Mesothelial cell of epicardium (in vitro differentiated cells): ENCODE data around the gene HOXA4. TPM values are rescaled to one million over a fixed set of nuclear protein-coding genes. Genes with fewer than 3 reads are reported as not detected.
A peak's percentile ranks its signal among the peaks of the same experiment; 100 is the strongest.

Experiments
- DNase-seq, 2 experiments: peaks; one replicate each; pipeline ENCODE4 v3.0.0; 2021; ENCODE audit warnings: low spot score in 2 of 2; ENCODE audit not compliant: unreplicated experiment in 2 of 2
- H3K27ac Mint-ChIP-seq: 2 replicates; pipeline ENCODE4 v1.8.0; 2021; ENCODE audit warnings: mixed read lengths
- H3K27me3 Mint-ChIP-seq: 2 replicates; pipeline ENCODE4 v1.8.0; 2021; ENCODE audit warnings: low read depth, mixed read lengths
- H3K36me3 Mint-ChIP-seq: 2 replicates; pipeline ENCODE4 v1.8.0; 2021; ENCODE audit warnings: mixed read lengths
- H3K4me1 Mint-ChIP-seq: 2 replicates; pipeline ENCODE4 v1.8.0; 2021; ENCODE audit warnings: mixed read lengths
- H3K4me3 Mint-ChIP-seq: 2 replicates; pipeline ENCODE4 v1.8.0; 2021; ENCODE audit warnings: mild to moderate bottlenecking, moderate library complexity, mixed read lengths
- H3K9me3 Mint-ChIP-seq: 2 replicates; pipeline ENCODE4 v1.8.0; 2021; ENCODE audit warnings: mixed read lengths
- total RNA-seq: library from RNA; stranded (reverse); gene quantifications from 3 replicates; pipeline ENCODE4 v1.2.1, GENCODE V29; 2021
- TF ChIP-seq, protein P1 (sequence below): fragments of 200-600 bp; sonication (generic); IDR thresholded peaks from one replicate; pipeline ENCODE4 v1.5.0; 2021; ENCODE audit warnings: antibody characterized with exemption; ENCODE audit not compliant: unreplicated experiment

Gene HOXA4
- total RNA-seq, 1 donor from 2014 or later: 55.9 TPM

DNA sequence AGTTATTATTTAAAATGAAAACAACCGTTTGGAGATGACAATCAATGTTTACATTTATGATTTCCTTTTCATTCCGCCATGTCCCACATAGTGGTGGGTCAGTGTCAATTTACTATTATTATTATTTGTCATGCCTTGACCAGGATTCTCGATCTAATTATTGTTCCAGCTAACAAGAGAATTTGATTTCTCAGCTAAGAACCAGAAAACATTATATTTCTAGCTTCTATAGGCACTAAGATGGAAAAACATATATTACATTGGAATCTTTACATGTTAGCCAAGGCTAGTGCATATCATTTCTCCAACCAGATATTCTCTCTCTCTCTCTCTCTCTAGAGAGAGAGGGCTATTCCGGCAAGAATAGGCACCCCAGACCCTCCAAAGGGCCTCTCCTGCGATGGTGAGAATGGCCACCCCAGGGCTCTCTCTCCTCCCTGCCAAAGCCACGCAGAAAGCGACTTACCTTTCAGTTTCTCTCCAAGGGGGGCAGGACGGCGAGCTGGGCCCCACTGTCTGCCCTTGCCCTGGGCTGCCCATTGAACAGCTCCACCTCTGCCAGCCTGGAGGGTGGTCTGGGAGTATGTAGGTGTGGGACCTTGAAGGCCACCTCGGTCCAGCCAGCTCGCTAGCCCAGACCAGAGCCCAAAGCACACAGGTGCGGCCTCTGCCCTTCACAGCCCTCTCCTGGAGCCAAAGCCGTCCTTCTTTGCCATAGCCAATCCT is 19.4 kb upstream of the HOXA4 start:
- peak overlapping the region; percentile 87 for H3K4me3 Mint-ChIP-seq
- H3K4me1 Mint-ChIP-seq: peaks cover 78% of the 10 kb centered on the region
- peaks cover 35% of the 10 kb centered on the region for H3K27me3 Mint-ChIP-seq

DNA sequence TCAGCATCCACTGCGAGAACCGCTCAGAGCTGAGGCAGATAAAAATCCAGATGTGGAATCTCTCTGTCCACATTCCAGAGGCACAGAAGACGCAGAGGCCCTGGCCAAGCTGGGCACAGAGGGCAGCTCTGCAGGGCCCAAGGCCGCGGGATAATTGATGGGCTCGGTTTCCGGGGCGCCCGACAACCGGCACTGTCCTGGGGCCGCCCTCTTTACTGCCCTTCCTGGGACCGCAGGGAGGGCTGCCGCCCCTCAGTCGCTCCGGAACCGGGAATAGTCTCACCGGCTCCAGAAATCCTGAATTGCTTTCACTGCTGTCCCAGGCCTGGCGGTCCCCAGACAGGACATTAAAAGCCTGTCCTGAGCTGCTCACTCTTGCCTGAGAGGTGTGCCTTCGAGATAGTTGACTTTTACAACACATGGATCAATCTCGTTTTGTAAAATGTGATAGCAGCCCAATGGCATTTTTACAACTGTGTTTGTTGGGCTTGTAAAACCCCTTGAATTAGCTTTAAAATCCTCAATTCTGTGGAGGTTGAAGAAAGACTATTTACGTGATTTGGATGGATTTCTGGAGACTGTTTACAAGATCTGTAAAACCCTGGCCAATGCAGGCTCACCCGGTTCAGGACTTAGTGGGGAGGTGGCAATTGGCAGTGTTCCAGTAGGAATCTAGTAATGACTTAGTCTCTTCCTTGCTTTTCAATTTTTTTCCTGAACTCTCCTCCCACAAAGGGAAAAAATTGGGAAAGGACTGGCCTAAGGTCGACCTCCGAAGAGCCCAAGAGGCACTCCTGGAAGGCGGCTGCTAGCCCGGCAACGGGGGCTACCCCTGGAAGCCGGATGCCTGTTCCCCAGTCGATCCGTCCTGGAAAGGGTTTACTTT is 18.4 kb upstream of the HOXA4 start:
- Mint-ChIP-seq H3K27ac (peak overlapping the region; percentile 99), H3K36me3 (peaks cover 15% of the 10 kb centered on the region), H3K4me3 (peak overlapping the region; percentile 87), H3K4me1 (peaks cover 78% of the 10 kb centered on the region), H3K27me3 (peaks cover 25% of the 10 kb centered on the region), H3K9me3 (no peaks in the 10 kb centered on the region)
- DNase-seq: peak in 1 of 2 experiments; percentile 45
- TF ChIP-seq, protein P1, sequence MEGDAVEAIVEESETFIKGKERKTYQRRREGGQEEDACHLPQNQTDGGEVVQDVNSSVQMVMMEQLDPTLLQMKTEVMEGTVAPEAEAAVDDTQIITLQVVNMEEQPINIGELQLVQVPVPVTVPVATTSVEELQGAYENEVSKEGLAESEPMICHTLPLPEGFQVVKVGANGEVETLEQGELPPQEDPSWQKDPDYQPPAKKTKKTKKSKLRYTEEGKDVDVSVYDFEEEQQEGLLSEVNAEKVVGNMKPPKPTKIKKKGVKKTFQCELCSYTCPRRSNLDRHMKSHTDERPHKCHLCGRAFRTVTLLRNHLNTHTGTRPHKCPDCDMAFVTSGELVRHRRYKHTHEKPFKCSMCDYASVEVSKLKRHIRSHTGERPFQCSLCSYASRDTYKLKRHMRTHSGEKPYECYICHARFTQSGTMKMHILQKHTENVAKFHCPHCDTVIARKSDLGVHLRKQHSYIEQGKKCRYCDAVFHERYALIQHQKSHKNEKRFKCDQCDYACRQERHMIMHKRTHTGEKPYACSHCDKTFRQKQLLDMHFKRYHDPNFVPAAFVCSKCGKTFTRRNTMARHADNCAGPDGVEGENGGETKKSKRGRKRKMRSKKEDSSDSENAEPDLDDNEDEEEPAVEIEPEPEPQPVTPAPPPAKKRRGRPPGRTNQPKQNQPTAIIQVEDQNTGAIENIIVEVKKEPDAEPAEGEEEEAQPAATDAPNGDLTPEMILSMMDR: no peak

More for the DNA sequence above, 19.4 kb upstream of the HOXA4 start:
- H3K9me3 Mint-ChIP-seq: no peaks in the 10 kb centered on the region
- TF ChIP-seq, protein P1: no peak
- peaks cover 17% of the 10 kb centered on the region for H3K36me3 Mint-ChIP-seq
- peak in 1 of 2 experiments; percentile 46 for DNase-seq
- peak overlapping the region; percentile 99 for H3K27ac Mint-ChIP-seq

DNA sequence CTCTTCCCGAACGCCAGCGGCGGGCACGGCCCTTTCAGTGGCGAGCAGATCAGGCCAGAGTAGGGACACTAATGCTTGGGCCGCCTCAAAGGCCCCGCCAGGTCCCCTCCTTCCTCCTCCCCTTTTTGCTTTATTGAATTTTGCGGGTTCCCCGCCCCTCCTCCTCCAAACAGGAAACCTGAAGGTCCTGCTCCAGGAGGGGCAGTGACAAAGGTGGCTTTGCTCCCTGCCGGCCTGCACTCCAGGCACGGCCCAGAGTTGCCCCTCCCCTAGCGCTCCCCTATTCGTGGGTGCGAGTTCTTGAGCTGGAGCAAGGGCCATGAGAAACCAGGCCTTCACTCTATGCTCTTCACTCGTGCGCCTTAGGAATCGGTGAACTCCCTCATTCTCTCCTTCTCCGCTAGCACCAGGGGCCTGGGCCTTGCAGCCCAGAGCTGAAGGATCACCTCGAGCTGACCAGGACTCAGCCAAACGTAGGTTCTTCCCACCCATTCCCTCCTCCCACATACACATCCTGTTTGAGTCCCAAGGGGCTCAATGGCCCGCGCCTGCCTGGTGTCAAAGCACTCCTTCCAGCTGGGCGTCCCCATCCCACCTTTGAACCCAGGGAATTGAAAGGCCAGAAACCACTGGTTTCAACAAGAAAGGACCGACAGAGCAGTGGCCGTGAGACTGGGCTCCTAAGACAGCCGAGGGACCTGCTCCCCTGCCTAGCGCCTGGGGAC is 17.6 kb upstream of the HOXA4 start:
- H3K4me3 Mint-ChIP-seq: peak overlapping the region; percentile 87
- peaks cover 17% of the 10 kb centered on the region for H3K27me3 Mint-ChIP-seq
- H3K9me3 Mint-ChIP-seq: no peaks in the 10 kb centered on the region
- peaks cover 14% of the 10 kb centered on the region for H3K36me3 Mint-ChIP-seq
- peaks cover 73% of the 10 kb centered on the region for H3K4me1 Mint-ChIP-seq
- TF ChIP-seq, protein P1: no peak
- DNase-seq: peak in 1 of 2 experiments; percentile 51
- peak overlapping the region; percentile 99 for H3K27ac Mint-ChIP-seq

DNA sequence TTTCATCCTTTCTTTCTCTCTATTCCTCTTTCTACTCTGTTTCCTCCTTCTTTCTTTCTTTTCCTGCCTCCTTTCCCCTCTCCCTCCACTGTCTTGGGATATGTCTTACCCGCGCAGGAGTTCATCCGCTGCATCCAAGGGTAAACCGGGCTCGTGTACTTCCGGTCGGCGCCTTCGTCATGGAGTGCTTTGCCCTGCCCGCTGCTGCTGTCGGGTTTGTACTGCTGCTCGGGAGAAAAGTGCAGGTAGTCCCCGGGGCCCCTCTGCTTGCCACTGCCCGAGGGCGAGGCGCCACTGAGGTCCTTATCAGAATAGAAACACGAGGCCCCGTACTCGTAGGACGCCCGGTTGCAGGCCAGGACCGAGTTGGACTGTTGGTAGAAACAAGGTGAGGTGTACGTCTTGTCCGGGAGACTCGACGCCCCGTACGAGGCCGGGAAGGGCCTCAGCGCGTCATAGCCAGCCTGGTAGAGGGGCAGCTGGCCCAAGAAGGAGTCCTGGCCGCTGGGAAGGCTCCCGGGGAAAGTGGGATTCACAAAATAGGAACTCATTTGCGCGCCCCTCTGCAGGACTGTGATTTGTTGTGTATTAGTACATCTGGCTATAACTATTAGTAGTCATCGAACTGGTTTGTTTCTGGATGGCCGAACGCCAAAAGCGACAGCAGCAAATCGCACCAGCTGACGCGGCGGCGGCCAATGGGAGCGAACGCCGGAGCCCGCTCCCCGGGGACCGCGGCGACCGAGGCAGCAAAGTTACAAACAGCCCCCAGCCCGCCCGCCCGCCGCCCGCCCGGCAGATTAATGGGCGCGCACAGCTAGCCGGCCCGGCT is 16.9 kb upstream of the HOXA4 start, which contains the start of gene HOXA6:
Gene HOXA6, minus strand, starts transcription at position 576 of the 832 bp plus-strand sequence. Its CDS starts 25 bp downstream, at position 551.
- DNase-seq: peak in 1 of 2 experiments; percentile 75
- peak within 1 kb of the TSS; percentile 87 for H3K4me3 Mint-ChIP-seq
- TF ChIP-seq, protein P1: no peak
- H3K27me3 Mint-ChIP-seq: peaks cover 12% of the 10 kb centered on the region
- peaks cover 18% of the 10 kb centered on the region for H3K36me3 Mint-ChIP-seq
- H3K9me3 Mint-ChIP-seq: no peaks in the 10 kb centered on the region
- peak within 1 kb of the TSS; percentile 99 for H3K27ac Mint-ChIP-seq
- H3K4me1 Mint-ChIP-seq: peaks cover 70% of the 10 kb centered on the region
